Keratinocyte (primary cell): Measurements from ENCODE around the gene IDI1. TPM values are rescaled to one million over a fixed set of nuclear protein-coding genes. Genes with fewer than 3 reads are reported as not detected.
A peak's percentile ranks its signal among the peaks of the same experiment; 100 is the strongest.

Source experiments
- DNase-seq: peaks from one replicate; pipeline ENCODE4 v3.0.0-alpha.2; 2011; ENCODE audit warnings: low read depth, missing footprints, low spot score
- FAIRE-seq: peaks from 2 replicates; lab custom pipeline; 2011; peaks lifted over from hg19 to GRCh38; lab: Jason Lieb, UNC
- H2AFZ ChIP-seq: 2 replicates; pipeline ENCODE4 v1.6.0; 2012; ENCODE audit warnings: low read length, control low read depth, inconsistent platforms; ENCODE audit not compliant: control insufficient read depth
- H3K27ac ChIP-seq: 2 replicates; pipeline ENCODE4 v1.5.1; 2011; ENCODE audit warnings: low read length; ENCODE audit not compliant: control insufficient read depth, insufficient read depth
- H3K27me3 ChIP-seq: 3 replicates; pipeline ENCODE4 v1.6.0; 2011; ENCODE audit warnings: low read length; ENCODE audit not compliant: control insufficient read depth, insufficient read depth; ENCODE audit errors: extremely low read depth
- H3K36me3 ChIP-seq, 2 experiments: 2 replicates in 1 of 2; 3 replicates in 1 of 2; pipeline ENCODE4 v1.5.1; 2011; ENCODE audit warnings: low read length in 2 of 2, mild to moderate bottlenecking in 1 of 2; ENCODE audit not compliant: control insufficient read depth in 2 of 2, insufficient read depth in 2 of 2; ENCODE audit errors: extremely low read depth in 1 of 2
- H3K4me1 ChIP-seq: 3 replicates; pipeline ENCODE4 v1.5.1; 2011; ENCODE audit warnings: low read length; ENCODE audit not compliant: control insufficient read depth, insufficient read depth; ENCODE audit errors: extremely low read depth
- H3K4me2 ChIP-seq: 3 replicates; pipeline ENCODE4 v1.6.0; 2011; ENCODE audit warnings: low read depth, low read length; ENCODE audit not compliant: control insufficient read depth, insufficient read depth; ENCODE audit errors: extremely low read depth
- H3K4me3 ChIP-seq, 3 experiments: fragments of 200-600 bp in 1 of 3; sonication (generic) in 1 of 3; 2 replicates in 2 of 3; 3 replicates in 1 of 3; pipeline ENCODE4 v1.5.1; 2011 to 2016; ENCODE audit warnings: low read length in 3 of 3, mild to moderate bottlenecking in 3 of 3, control low read depth in 2 of 3, inconsistent platforms in 1 of 3, low read depth in 1 of 3, mixed read lengths in 1 of 3, mixed run types in 1 of 3, moderate library complexity in 1 of 3; ENCODE audit not compliant: control insufficient read depth in 2 of 3, insufficient read depth in 2 of 3; ENCODE audit errors: extremely low read depth in 1 of 3
- H3K79me2 ChIP-seq: 2 replicates; pipeline ENCODE4 v1.6.0; 2012; ENCODE audit warnings: low read length; ENCODE audit not compliant: control insufficient read depth, insufficient read depth
- H3K9ac ChIP-seq: 3 replicates; pipeline ENCODE4 v1.6.0; 2011; ENCODE audit warnings: low read length; ENCODE audit not compliant: control insufficient read depth, insufficient read depth; ENCODE audit errors: extremely low read depth
- H3K9me1 ChIP-seq: 3 replicates; pipeline ENCODE4 v1.6.0; 2011; ENCODE audit warnings: low read length; ENCODE audit not compliant: control insufficient read depth, insufficient read depth; ENCODE audit errors: extremely low read depth
- H3K9me3 ChIP-seq: 2 replicates; pipeline ENCODE4 v1.5.1; 2012; ENCODE audit warnings: low read depth, low read length; ENCODE audit not compliant: control insufficient read depth
- H4K20me1 ChIP-seq: 3 replicates; pipeline ENCODE4 v1.6.0; 2011; ENCODE audit warnings: low read length; ENCODE audit not compliant: control insufficient read depth, insufficient read depth; ENCODE audit errors: extremely low read depth
- CTCF ChIP-seq, 3 experiments: IDR thresholded peaks in 1 of 3; conservative IDR thresholded peaks in 1 of 3; optimal IDR thresholded peaks in 1 of 3; 2 replicates in 2 of 3; 3 replicates in 1 of 3; pipeline versions ENCODE3 to v1.5.1; 2011; ENCODE audit warnings: low read length in 3 of 3, mild to moderate bottlenecking in 3 of 3, moderate library complexity in 2 of 3, control low read depth in 1 of 3, inconsistent platforms in 1 of 3; ENCODE audit not compliant: insufficient read depth in 2 of 3; ENCODE audit errors: extremely low read depth in 1 of 3
- EZH2 ChIP-seq: IDR thresholded peaks from one replicate; pipeline ENCODE4 v1.6.1; 2012; ENCODE audit warnings: inconsistent platforms, mild to moderate bottlenecking, low read length, moderate library complexity
- dilution Hi-C: fragments of 300-500 bp; cut with MboI; formaldehyde crosslinking; loops from one replicate; pipeline ENCODE4 v1.7.0; 2020; ENCODE audit warnings: low sequenced_read_pairs; ENCODE audit not compliant: extremely low pct_ligation_motif_present
- polyA plus RNA-seq, 5 experiments: library from polyadenylated mRNA; depleted of rRNA in 3 of 5; stranded (reverse) in 3 of 5; stranded (forward) in 1 of 5; unstranded in 1 of 5; fragments of >200 nt; gene quantifications; 1 replicate in 1 of 5; 2 replicates in 3 of 5; 3 replicates in 1 of 5; pipeline versions ENCODE4 v1.2.1 to v1.2.3, GENCODE V29; 2011 to 2012; ENCODE audit warnings: missing spikeins in 2 of 5, low read depth in 1 of 5, low replicate concordance in 1 of 5

IDI1 gene
- polyA plus RNA-seq, 1 donor (not counting 4 experiments of a cell fraction or from before 2014, with no cell fraction given), result 298 TPM

- DNase-seq (no peak), FAIRE-seq (peak; percentile 68)
- H3K36me3 ChIP-seq, result peaks cover 0 to 8% of the 10 kb centered on the region in 2 experiments
- no peaks in the 10 kb centered on the region for H3K9me3 ChIP-seq
- H2AFZ ChIP-seq, result no peak overlapping the region
- no peak overlapping the region for H3K9ac ChIP-seq
- dilution Hi-C loops, result no loop called here
- H3K4me3 ChIP-seq, result peak overlapping the region in 2 of 3 experiments; percentile 5 to 14
- H3K27ac ChIP-seq, result peak overlapping the region; percentile 42
- H4K20me1 ChIP-seq, result no peaks in the 10 kb centered on the region
- peaks cover 54% of the 10 kb centered on the region for H3K4me1 ChIP-seq
- TF ChIP-seq EZH2 (no peak), CTCF (optimal IDR thresholded peaks at IDR 0.05 in 1 of 3, IDR thresholded peaks at IDR 0.05 in 1 of 3, conservative IDR thresholded peaks at IDR 0.05 in 1 of 3; ENCODE audit: extremely low read depth in 1 of 3, insufficient read depth in 2 of 3, low read length in 3 of 3) (no peak)
- H3K4me2 ChIP-seq, result peak overlapping the region; percentile 59
- no peaks in the 10 kb centered on the region for H3K27me3 ChIP-seq
- H3K79me2 ChIP-seq, result peaks cover 68% of the 10 kb centered on the region
- no peaks in the 10 kb centered on the region for H3K9me1 ChIP-seq
These were observed 13.2 kb upstream of the IDI1 start for GRCh38 chr10:1061930-1062774.

- Histone ChIP-seq H3K27me3 (no peaks in the 10 kb centered on the region), H3K9me1 (no peaks in the 10 kb centered on the region), H3K27ac (peak overlapping the region; percentile 80), H2AFZ (no peak overlapping the region), H3K4me1 (peaks cover 59% of the 10 kb centered on the region), H3K36me3 (peaks cover 0 to 8% of the 10 kb centered on the region in 2 experiments), H4K20me1 (no peaks in the 10 kb centered on the region), H3K9me3 (no peaks in the 10 kb centered on the region), H3K4me3 (peak overlapping the region in 2 of 3 experiments; percentile 31 to 33), H3K4me2 (peak overlapping the region; percentile 70), H3K9ac (peak overlapping the region; percentile 41), H3K79me2 (peaks cover 76% of the 10 kb centered on the region)
- FAIRE-seq, result peak; percentile 79
- DNase-seq, result no peak
- dilution Hi-C loops, result no loop called here
- TF ChIP-seq CTCF (optimal IDR thresholded peaks at IDR 0.05 in 1 of 3, IDR thresholded peaks at IDR 0.05 in 1 of 3, conservative IDR thresholded peaks at IDR 0.05 in 1 of 3; ENCODE audit: extremely low read depth in 1 of 3, insufficient read depth in 2 of 3, low read length in 3 of 3) (peak in 1 of 3 experiments; percentile 31), EZH2 (no peak)
These were observed 11.0 kb upstream of the IDI1 start for GRCh38 chr10:1059902-1060301.
